ENCODE measurements around the gene MAMDC4. TPM values are rescaled to one million over a fixed set of nuclear protein-coding genes. Genes with fewer than 3 reads are reported as not detected.

The MAMDC4 gene
- total and polyA plus RNA-seq, 2 experiments from 2014 or later, result 1.7 to 6.8 TPM

DNA sequence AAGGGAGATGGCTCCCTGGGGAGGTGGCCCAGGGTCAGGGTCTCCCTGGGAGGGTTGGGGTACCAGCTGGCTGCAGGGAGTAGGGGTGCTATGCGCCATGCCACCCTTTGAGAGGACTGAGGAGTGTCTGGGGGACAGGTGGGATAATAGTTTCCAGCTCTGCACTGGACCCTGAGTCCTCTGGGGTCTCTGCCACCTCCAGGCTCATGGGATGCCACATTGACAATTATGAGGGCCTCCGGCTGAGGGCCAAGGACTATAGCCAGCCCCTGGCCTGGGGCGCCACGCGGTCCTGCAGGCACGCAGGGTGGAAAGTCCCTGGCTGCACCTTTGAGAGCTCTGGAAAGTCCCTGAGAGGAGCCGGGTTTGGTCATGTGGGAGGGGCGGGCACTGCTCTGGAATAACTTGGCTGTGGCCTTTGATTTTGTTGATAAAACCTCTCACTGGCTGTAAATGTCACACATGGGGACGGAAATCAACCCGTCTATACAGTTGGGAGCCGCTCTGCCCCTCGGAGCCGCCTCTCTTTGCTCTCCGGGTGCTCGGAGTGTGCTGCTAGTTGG is 50.2 kb downstream of the MAMDC4 start (continued):
- TF ChIP-seq, protein P1, sequence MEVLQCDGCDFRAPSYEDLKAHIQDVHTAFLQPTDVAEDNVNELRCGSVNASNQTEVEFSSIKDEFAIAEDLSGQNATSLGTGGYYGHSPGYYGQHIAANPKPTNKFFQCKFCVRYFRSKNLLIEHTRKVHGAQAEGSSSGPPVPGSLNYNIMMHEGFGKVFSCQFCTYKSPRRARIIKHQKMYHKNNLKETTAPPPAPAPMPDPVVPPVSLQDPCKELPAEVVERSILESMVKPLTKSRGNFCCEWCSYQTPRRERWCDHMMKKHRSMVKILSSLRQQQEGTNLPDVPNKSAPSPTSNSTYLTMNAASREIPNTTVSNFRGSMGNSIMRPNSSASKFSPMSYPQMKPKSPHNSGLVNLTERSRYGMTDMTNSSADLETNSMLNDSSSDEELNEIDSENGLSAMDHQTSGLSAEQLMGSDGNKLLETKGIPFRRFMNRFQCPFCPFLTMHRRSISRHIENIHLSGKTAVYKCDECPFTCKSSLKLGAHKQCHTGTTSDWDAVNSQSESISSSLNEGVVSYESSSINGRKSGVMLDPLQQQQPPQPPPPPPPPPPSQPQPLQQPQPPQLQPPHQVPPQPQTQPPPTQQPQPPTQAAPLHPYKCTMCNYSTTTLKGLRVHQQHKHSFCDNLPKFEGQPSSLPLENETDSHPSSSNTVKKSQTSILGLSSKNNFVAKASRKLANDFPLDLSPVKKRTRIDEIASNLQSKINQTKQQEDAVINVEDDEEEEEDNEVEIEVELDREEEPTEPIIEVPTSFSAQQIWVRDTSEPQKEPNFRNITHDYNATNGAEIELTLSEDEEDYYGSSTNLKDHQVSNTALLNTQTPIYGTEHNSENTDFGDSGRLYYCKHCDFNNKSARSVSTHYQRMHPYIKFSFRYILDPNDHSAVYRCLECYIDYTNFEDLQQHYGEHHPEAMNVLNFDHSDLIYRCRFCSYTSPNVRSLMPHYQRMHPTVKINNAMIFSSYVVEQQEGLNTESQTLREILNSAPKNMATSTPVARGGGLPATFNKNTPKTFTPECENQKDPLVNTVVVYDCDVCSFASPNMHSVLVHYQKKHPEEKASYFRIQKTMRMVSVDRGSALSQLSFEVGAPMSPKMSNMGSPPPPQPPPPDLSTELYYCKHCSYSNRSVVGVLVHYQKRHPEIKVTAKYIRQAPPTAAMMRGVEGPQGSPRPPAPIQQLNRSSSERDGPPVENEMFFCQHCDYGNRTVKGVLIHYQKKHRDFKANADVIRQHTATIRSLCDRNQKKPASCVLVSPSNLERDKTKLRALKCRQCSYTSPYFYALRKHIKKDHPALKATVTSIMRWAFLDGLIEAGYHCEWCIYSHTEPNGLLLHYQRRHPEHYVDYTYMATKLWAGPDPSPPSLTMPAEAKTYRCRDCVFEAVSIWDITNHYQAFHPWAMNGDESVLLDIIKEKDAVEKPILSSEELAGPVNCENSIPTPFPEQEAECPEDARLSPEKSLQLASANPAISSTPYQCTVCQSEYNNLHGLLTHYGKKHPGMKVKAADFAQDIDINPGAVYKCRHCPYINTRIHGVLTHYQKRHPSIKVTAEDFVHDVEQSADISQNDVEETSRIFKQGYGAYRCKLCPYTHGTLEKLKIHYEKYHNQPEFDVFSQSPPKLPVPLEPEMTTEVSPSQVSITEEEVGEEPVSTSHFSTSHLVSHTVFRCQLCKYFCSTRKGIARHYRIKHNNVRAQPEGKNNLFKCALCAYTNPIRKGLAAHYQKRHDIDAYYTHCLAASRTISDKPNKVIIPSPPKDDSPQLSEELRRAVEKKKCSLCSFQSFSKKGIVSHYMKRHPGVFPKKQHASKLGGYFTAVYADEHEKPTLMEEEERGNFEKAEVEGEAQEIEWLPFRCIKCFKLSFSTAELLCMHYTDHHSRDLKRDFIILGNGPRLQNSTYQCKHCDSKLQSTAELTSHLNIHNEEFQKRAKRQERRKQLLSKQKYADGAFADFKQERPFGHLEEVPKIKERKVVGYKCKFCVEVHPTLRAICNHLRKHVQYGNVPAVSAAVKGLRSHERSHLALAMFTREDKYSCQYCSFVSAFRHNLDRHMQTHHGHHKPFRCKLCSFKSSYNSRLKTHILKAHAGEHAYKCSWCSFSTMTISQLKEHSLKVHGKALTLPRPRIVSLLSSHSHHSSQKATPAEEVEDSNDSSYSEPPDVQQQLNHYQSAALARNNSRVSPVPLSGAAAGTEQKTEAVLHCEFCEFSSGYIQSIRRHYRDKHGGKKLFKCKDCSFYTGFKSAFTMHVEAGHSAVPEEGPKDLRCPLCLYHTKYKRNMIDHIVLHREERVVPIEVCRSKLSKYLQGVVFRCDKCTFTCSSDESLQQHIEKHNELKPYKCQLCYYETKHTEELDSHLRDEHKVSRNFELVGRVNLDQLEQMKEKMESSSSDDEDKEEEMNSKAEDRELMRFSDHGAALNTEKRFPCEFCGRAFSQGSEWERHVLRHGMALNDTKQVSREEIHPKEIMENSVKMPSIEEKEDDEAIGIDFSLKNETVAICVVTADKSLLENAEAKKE (CRISPR knock-in tag; IDR thresholded peaks at IDR 0.05), result no peak

DNA sequence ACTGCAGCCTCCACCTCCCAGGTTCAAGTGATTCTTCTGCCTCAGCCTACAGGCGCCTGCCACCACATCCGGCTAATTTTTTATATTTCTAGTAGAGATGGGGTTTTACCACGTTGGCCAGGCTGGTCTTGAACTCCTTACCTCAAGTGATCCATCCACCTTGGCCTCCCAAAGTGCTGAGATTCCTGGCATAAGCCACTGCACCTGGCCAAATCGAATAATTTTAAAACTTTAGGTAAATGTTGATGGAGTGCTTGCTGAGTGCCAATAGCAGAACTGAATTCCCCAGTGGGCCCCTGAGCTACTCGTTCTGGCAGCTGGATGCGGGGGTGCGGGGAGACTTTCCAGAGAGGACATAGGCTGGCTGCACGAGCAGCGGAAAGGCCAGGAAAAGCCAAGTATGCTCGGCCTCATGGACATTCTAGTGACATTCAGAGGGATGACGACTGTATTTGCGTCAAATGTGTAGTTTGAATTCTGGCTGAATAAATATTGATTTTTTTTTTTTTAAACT is 51.0 kb downstream of the MAMDC4 start:
- peaks cover 71% of the 10 kb centered on the region for H3K36me3 Mint-ChIP-seq (ENCODE audit: low read depth)
- no peak for DNase-seq (ENCODE audit: low spot score)
- peaks cover 17% of the 10 kb centered on the region for H4K20me1 ChIP-seq (replicated peaks; ENCODE audit: insufficient read depth)
- H3F3A ChIP-seq (replicated peaks; ENCODE audit: low read depth), result 0 out of 2 replicates have a peak, but pooled peaks cover 9% of the 10 kb centered on the region
- no peaks in the 10 kb centered on the region for H3K9me3 Mint-ChIP-seq
- no peaks in the 10 kb centered on the region for H3K27me3 ChIP-seq (ENCODE audit: insufficient read depth)
- H3K4me2 ChIP-seq, result no peak overlapping the region
- ATAC-seq, result no peak
- peaks cover 28% of the 10 kb centered on the region for H3K36me3 ChIP-seq (ENCODE audit: insufficient read depth)
- peaks cover 15% of the 10 kb centered on the region for H3K79me2 ChIP-seq (replicated peaks; ENCODE audit: insufficient read depth)
- no peaks in the 10 kb centered on the region for H3K4me1 Mint-ChIP-seq
- peaks cover under 1% of the 10 kb centered on the region for H3K27me3 Mint-ChIP-seq (ENCODE audit: insufficient read depth, low read depth, poor library complexity)
- H3K27ac ChIP-seq (ENCODE audit: low read depth), result no peak overlapping the region
- H3K4me3 ChIP-seq, result no peak overlapping the region
- no peak overlapping the region for H2AFZ ChIP-seq
- no peaks in the 10 kb centered on the region for H3K4me1 ChIP-seq (ENCODE audit: insufficient read depth)
- H3K4me3 Mint-ChIP-seq, result no peak overlapping the region
- H3K27ac Mint-ChIP-seq, result no peak overlapping the region
- no peaks in the 10 kb centered on the region for H3K9me2 ChIP-seq (ENCODE audit: insufficient read depth)
- TF ChIP-seq, protein P2, sequence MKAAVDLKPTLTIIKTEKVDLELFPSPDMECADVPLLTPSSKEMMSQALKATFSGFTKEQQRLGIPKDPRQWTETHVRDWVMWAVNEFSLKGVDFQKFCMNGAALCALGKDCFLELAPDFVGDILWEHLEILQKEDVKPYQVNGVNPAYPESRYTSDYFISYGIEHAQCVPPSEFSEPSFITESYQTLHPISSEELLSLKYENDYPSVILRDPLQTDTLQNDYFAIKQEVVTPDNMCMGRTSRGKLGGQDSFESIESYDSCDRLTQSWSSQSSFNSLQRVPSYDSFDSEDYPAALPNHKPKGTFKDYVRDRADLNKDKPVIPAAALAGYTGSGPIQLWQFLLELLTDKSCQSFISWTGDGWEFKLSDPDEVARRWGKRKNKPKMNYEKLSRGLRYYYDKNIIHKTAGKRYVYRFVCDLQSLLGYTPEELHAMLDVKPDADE (IDR thresholded peaks at IDR 0.05), result no peak
- TF ChIP-seq ZNF114 (CRISPR knock-in tag; IDR thresholded peaks at IDR 0.05), result no peak
- TF ChIP-seq, protein P3, sequence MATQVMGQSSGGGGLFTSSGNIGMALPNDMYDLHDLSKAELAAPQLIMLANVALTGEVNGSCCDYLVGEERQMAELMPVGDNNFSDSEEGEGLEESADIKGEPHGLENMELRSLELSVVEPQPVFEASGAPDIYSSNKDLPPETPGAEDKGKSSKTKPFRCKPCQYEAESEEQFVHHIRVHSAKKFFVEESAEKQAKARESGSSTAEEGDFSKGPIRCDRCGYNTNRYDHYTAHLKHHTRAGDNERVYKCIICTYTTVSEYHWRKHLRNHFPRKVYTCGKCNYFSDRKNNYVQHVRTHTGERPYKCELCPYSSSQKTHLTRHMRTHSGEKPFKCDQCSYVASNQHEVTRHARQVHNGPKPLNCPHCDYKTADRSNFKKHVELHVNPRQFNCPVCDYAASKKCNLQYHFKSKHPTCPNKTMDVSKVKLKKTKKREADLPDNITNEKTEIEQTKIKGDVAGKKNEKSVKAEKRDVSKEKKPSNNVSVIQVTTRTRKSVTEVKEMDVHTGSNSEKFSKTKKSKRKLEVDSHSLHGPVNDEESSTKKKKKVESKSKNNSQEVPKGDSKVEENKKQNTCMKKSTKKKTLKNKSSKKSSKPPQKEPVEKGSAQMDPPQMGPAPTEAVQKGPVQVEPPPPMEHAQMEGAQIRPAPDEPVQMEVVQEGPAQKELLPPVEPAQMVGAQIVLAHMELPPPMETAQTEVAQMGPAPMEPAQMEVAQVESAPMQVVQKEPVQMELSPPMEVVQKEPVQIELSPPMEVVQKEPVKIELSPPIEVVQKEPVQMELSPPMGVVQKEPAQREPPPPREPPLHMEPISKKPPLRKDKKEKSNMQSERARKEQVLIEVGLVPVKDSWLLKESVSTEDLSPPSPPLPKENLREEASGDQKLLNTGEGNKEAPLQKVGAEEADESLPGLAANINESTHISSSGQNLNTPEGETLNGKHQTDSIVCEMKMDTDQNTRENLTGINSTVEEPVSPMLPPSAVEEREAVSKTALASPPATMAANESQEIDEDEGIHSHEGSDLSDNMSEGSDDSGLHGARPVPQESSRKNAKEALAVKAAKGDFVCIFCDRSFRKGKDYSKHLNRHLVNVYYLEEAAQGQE (IDR thresholded peaks at IDR 0.05; ENCODE audit: unreplicated experiment), result no peak
- TF ChIP-seq, protein P4, sequence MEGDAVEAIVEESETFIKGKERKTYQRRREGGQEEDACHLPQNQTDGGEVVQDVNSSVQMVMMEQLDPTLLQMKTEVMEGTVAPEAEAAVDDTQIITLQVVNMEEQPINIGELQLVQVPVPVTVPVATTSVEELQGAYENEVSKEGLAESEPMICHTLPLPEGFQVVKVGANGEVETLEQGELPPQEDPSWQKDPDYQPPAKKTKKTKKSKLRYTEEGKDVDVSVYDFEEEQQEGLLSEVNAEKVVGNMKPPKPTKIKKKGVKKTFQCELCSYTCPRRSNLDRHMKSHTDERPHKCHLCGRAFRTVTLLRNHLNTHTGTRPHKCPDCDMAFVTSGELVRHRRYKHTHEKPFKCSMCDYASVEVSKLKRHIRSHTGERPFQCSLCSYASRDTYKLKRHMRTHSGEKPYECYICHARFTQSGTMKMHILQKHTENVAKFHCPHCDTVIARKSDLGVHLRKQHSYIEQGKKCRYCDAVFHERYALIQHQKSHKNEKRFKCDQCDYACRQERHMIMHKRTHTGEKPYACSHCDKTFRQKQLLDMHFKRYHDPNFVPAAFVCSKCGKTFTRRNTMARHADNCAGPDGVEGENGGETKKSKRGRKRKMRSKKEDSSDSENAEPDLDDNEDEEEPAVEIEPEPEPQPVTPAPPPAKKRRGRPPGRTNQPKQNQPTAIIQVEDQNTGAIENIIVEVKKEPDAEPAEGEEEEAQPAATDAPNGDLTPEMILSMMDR (conservative IDR thresholded peaks at IDR 0.05; ENCODE audit: low read depth in 2 of 2), result no peak
- TF ChIP-seq STAT1 (IDR thresholded peaks at IDR 0.05; ENCODE audit: unreplicated experiment), result no peak
- TF ChIP-seq EZH2phosphoT487 (IDR thresholded peaks at IDR 0.05; ENCODE audit: unreplicated experiment), result no peak
- TF ChIP-seq POLR2AphosphoS5 (IDR thresholded peaks at IDR 0.05; ENCODE audit: low read depth), result no peak
- no peak for TF ChIP-seq EZH2 (IDR thresholded peaks at IDR 0.05; ENCODE audit: low read depth, unreplicated experiment)

Measured in GM23338 (cell line).